ENCODE data around the gene FGD6.
A peak's percentile ranks its signal among the peaks of the same experiment; 100 is the strongest.

DNA sequence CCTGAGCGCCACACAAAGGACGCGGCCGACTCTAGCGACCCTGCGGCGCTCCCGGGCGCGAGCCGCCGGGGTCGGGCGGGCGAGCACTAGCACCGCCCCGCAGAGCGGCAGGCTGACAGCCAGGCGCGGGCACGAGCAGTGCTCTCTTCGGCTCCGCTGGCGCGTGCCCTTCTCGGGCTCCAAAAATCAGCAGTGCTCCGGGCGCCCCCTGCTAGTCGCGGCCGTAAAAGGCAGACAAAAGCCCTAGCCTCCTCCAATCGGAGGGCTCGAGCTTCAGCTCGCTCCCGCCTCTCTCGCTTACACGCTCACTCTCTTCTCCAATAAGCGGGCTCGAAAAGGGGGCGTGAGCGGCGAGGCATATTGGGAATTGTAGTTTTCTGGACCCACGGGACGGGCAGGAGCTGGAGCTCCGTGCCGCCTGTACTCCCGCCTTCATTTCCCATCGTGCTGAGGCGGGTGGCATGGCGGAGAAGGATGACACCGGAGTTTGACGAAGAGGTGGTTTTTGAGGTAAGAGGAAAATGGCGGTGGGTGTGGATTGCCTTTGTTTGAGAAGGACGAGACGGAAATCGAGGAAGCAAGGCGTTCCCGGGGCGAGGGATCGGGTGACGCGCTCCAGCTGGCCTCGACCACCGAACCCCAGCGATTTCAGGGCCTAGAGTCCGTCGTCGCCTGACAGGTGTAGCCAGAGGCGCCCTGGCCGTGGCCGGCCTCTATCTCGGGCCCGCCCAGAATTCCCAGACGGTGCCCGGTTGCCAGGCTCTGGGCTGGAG lies at the start of gene FGD6, which contains the start of gene VEZT:
- TF ChIP-seq, protein P1, sequence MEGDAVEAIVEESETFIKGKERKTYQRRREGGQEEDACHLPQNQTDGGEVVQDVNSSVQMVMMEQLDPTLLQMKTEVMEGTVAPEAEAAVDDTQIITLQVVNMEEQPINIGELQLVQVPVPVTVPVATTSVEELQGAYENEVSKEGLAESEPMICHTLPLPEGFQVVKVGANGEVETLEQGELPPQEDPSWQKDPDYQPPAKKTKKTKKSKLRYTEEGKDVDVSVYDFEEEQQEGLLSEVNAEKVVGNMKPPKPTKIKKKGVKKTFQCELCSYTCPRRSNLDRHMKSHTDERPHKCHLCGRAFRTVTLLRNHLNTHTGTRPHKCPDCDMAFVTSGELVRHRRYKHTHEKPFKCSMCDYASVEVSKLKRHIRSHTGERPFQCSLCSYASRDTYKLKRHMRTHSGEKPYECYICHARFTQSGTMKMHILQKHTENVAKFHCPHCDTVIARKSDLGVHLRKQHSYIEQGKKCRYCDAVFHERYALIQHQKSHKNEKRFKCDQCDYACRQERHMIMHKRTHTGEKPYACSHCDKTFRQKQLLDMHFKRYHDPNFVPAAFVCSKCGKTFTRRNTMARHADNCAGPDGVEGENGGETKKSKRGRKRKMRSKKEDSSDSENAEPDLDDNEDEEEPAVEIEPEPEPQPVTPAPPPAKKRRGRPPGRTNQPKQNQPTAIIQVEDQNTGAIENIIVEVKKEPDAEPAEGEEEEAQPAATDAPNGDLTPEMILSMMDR (IDR thresholded peaks at IDR 0.05; ENCODE audit: poor library complexity), result peak; percentile 64
- TF ChIP-seq EZH2 (IDR thresholded peaks at IDR 0.05; ENCODE audit: borderline replicate concordance), result no peak
- no peak for TF ChIP-seq EZH2phosphoT487 (IDR thresholded peaks at IDR 0.05; ENCODE audit: low read depth, severe bottlenecking, unreplicated experiment)
